ENCODE data around the gene ANXA10.

- TF ChIP-seq POLR2A (IDR thresholded peaks at IDR 0.05; ENCODE audit: low read depth, low read length), result no peak
- no peak for TF ChIP-seq POLR2AphosphoS5 (IDR thresholded peaks at IDR 0.05; ENCODE audit: low read depth, low read length)
- TF ChIP-seq TAF1 (IDR thresholded peaks at IDR 0.05; ENCODE audit: low read depth, low read length), result no peak
- TF ChIP-seq POU2F2 (IDR thresholded peaks at IDR 0.05; ENCODE audit: low read depth, low read length), result no peak
- TF ChIP-seq PAX5 (IDR thresholded peaks at IDR 0.05; ENCODE audit: insufficient read depth, low read length, severe bottlenecking), result no peak
Observed at GRCh38 chr4:168152837-168153500, 60.6 kb downstream of the ANXA10 start.
